ENCODE measurements around the gene SETD1B. TPM values are rescaled to one million over a fixed set of nuclear protein-coding genes. Genes with fewer than 3 reads are reported as not detected.

Gene SETD1B
- total RNA-seq, 1 donor, result 5.8 TPM

GRCh38 chr12:121871467-121871866 lies 67.7 kb downstream of the SETD1B start:
- no peak overlapping the region for H3K4me2 ChIP-seq (ENCODE audit: insufficient read depth, low read length)

GRCh38 chr12:121872546-121873215 lies 68.9 kb downstream of the SETD1B start:
- H2AFZ ChIP-seq (ENCODE audit: low read length), result peak overlapping the region; percentile 76
- peak overlapping the region; percentile 61 for H3K4me2 ChIP-seq (ENCODE audit: insufficient read depth, low read length)
- H3K79me2 ChIP-seq (ENCODE audit: insufficient read depth, low read length), result no peaks in the 10 kb centered on the region
- no peak overlapping the region for H3K4me3 ChIP-seq (ENCODE audit: insufficient read depth, low read length)
- no peaks in the 10 kb centered on the region for H4K20me1 ChIP-seq (ENCODE audit: insufficient read depth, low read length)
- no peaks in the 10 kb centered on the region for H3K27me3 ChIP-seq (ENCODE audit: insufficient read depth, low read length)
- H3K27ac ChIP-seq (ENCODE audit: low read depth, low read length), result peak overlapping the region; percentile 63
- H3K4me1 ChIP-seq (ENCODE audit: insufficient read depth, low read length), result peaks cover 9% of the 10 kb centered on the region
- no peak for TF ChIP-seq CTCF (IDR thresholded peaks at IDR 0.05; ENCODE audit: extremely low read depth, low read depth, low read length)
- no peaks in the 10 kb centered on the region for H3K36me3 ChIP-seq (ENCODE audit: insufficient read depth, low read length)
- no peaks in the 10 kb centered on the region for H3K9me3 ChIP-seq (ENCODE audit: low read depth, low read length)
- DNase-seq (ENCODE audit: insufficient read length, low spot score, missing footprints), result peak; percentile 93

More at GRCh38 chr12:121871467-121871866, 67.7 kb downstream of the SETD1B start:
- H3K27ac ChIP-seq (ENCODE audit: low read depth, low read length), result no peak overlapping the region
- DNase-seq (ENCODE audit: insufficient read length, low spot score, missing footprints), result no peak
- H2AFZ ChIP-seq (ENCODE audit: low read length), result no peak overlapping the region
- no peak for TF ChIP-seq CTCF (IDR thresholded peaks at IDR 0.05; ENCODE audit: extremely low read depth, low read depth, low read length)
- H3K27me3 ChIP-seq (ENCODE audit: insufficient read depth, low read length), result no peaks in the 10 kb centered on the region
- no peaks in the 10 kb centered on the region for H3K36me3 ChIP-seq (ENCODE audit: insufficient read depth, low read length)
- no peak overlapping the region for H3K4me3 ChIP-seq (ENCODE audit: insufficient read depth, low read length)
- H4K20me1 ChIP-seq (ENCODE audit: insufficient read depth, low read length), result no peaks in the 10 kb centered on the region
- no peaks in the 10 kb centered on the region for H3K9me3 ChIP-seq (ENCODE audit: low read depth, low read length)
- H3K4me1 ChIP-seq (ENCODE audit: insufficient read depth, low read length), result peaks cover 11% of the 10 kb centered on the region
- H3K79me2 ChIP-seq (ENCODE audit: insufficient read depth, low read length), result no peaks in the 10 kb centered on the region

- Histone ChIP-seq H3K4me3 (ENCODE audit: insufficient read depth, low read length) (no peak overlapping the region), H3K36me3 (ENCODE audit: insufficient read depth, low read length) (no peaks in the 10 kb centered on the region), H4K20me1 (ENCODE audit: insufficient read depth, low read length) (no peaks in the 10 kb centered on the region), H3K27me3 (ENCODE audit: insufficient read depth, low read length) (no peaks in the 10 kb centered on the region), H3K9me3 (ENCODE audit: low read depth, low read length) (no peaks in the 10 kb centered on the region), H3K27ac (ENCODE audit: low read depth, low read length) (peak overlapping the region; percentile 30), H3K79me2 (ENCODE audit: insufficient read depth, low read length) (no peaks in the 10 kb centered on the region), H2AFZ (ENCODE audit: low read length) (peak overlapping the region; percentile 29), H3K4me2 (ENCODE audit: insufficient read depth, low read length) (no peak overlapping the region), H3K4me1 (ENCODE audit: insufficient read depth, low read length) (peaks cover 9% of the 10 kb centered on the region)
- no peak for TF ChIP-seq CTCF (IDR thresholded peaks at IDR 0.05; ENCODE audit: extremely low read depth, low read depth, low read length)
- peak; percentile 41 for DNase-seq (ENCODE audit: insufficient read length, low spot score, missing footprints)
These were observed 69.4 kb downstream of the SETD1B start for GRCh38 chr12:121873216-121873569.

- no peak for DNase-seq (ENCODE audit: insufficient read length, low spot score, missing footprints)
- Histone ChIP-seq H3K9me3 (ENCODE audit: low read depth, low read length) (no peaks in the 10 kb centered on the region), H3K4me3 (ENCODE audit: insufficient read depth, low read length) (no peak overlapping the region), H3K4me2 (ENCODE audit: insufficient read depth, low read length) (no peak overlapping the region), H3K27me3 (ENCODE audit: insufficient read depth, low read length) (no peaks in the 10 kb centered on the region), H3K4me1 (ENCODE audit: insufficient read depth, low read length) (peaks cover 9% of the 10 kb centered on the region), H3K79me2 (ENCODE audit: insufficient read depth, low read length) (no peaks in the 10 kb centered on the region), H3K27ac (ENCODE audit: low read depth, low read length) (no peak overlapping the region), H4K20me1 (ENCODE audit: insufficient read depth, low read length) (no peaks in the 10 kb centered on the region), H3K36me3 (ENCODE audit: insufficient read depth, low read length) (no peaks in the 10 kb centered on the region), H2AFZ (ENCODE audit: low read length) (no peak overlapping the region)
- TF ChIP-seq CTCF (IDR thresholded peaks at IDR 0.05; ENCODE audit: extremely low read depth, low read depth, low read length), result no peak
These were observed 70.3 kb downstream of the SETD1B start for GRCh38 chr12:121874071-121874470.
